Endodermal cell (in vitro differentiated cells): ENCODE measurements around the gene CLK3. TPM values are rescaled to one million over a fixed set of nuclear protein-coding genes. Genes with fewer than 3 reads are reported as not detected.

Experiments used
- DNase-seq: peaks from one replicate; pipeline ENCODE4 v3.0.0-alpha.2; 2017
- H3K27ac ChIP-seq: 2 replicates; pipeline ENCODE4 v1.5.1; 2013; ENCODE audit warnings: mild to moderate bottlenecking, low read depth, low read length, moderate library complexity
- H3K27me3 ChIP-seq: 2 replicates; pipeline ENCODE4 v1.6.1; 2013; ENCODE audit warnings: mild to moderate bottlenecking, low read length, moderate library complexity; ENCODE audit not compliant: insufficient read depth, control insufficient read depth, poor library complexity, severe bottlenecking
- H3K36me3 ChIP-seq: 2 replicates; pipeline ENCODE4 v1.7.0; 2013; ENCODE audit warnings: mild to moderate bottlenecking, low read length, moderate library complexity; ENCODE audit not compliant: control insufficient read depth, insufficient read depth
- H3K4me1 ChIP-seq: one replicate; pipeline ENCODE4 v1.7.0; 2013; ENCODE audit warnings: low read length; ENCODE audit not compliant: control insufficient read depth, insufficient read depth
- H3K4me3 ChIP-seq: 2 replicates; pipeline ENCODE4 v1.5.1; 2013; ENCODE audit warnings: mild to moderate bottlenecking, low read length, moderate library complexity
- H3K9ac ChIP-seq: 2 replicates; pipeline ENCODE4 v1.6.1; 2013; ENCODE audit warnings: mild to moderate bottlenecking, low read length, moderate library complexity; ENCODE audit not compliant: poor library complexity, severe bottlenecking; ENCODE audit errors: extremely low read depth
- H3K9me3 ChIP-seq: 2 replicates; pipeline ENCODE4 v1.6.1; 2013; ENCODE audit warnings: mild to moderate bottlenecking, low read length, moderate library complexity; ENCODE audit not compliant: control insufficient read depth
- H3K27ac Mint-ChIP-seq: 2 replicates; pipeline ENCODE4 v1.8.0; 2020; ENCODE audit warnings: mixed read lengths
- H3K27me3 Mint-ChIP-seq: 2 replicates; pipeline ENCODE4 v1.8.0; 2021; ENCODE audit warnings: mild to moderate bottlenecking, mixed read lengths; ENCODE audit not compliant: insufficient read depth
- H3K36me3 Mint-ChIP-seq: 2 replicates; pipeline ENCODE4 v1.8.0; 2020; ENCODE audit warnings: low read depth, mixed read lengths
- H3K4me1 Mint-ChIP-seq: 2 replicates; pipeline ENCODE4 v1.8.0; 2020; ENCODE audit warnings: mixed read lengths
- H3K4me3 Mint-ChIP-seq: 2 replicates; pipeline ENCODE4 v1.8.0; 2020; ENCODE audit warnings: mild to moderate bottlenecking, moderate library complexity, mixed read lengths
- H3K9me3 Mint-ChIP-seq: 2 replicates; pipeline ENCODE4 v1.8.0; 2020; ENCODE audit warnings: mild to moderate bottlenecking, mixed read lengths
- CTCF ChIP-seq: fragments of 200-600 bp; sonication (generic); conservative IDR thresholded peaks from 2 replicates; pipeline ENCODE4 v1.5.0; 2021; ENCODE audit warnings: antibody characterized with exemption, mild to moderate bottlenecking
- WGBS, 2 experiments: methylation state at CpG; one replicate each; pipeline versions ENCODE4 v1.1.5 to v1.1.7; 2013; ENCODE audit warnings: missing lambda C conversion rate in 2 of 2, mixed read lengths in 1 of 2; ENCODE audit not compliant: insufficient coverage in 1 of 2, insufficient read length in 1 of 2; 5-methylcytosine and 5-hydroxymethylcytosine counted together
- total RNA-seq, 2 donors: library from RNA; stranded (reverse); fragmentation: NEBNext Ultra II Directional in 1 of 2; extraction: Animal tissue kit (Norgen Biotek cat#: 25700) in 1 of 2; gene quantifications; 2 replicates in 1 of 2; 3 replicates in 1 of 2; pipeline ENCODE4 v1.2.1, GENCODE V29; 2021

Gene CLK3
- total RNA-seq, 2 donors from 2014 or later = 53.4 to 67.3 TPM

GRCh38 chr15:74611341-74611740 lies 4.3 kb upstream of the CLK3 start:
- Mint-ChIP-seq H3K27ac (no peak overlapping the region), H3K27me3 (peaks cover 21% of the 10 kb centered on the region), H3K4me1 (peaks cover under 1% of the 10 kb centered on the region), H3K36me3 (no peaks in the 10 kb centered on the region), H3K9me3 (no peaks in the 10 kb centered on the region), H3K4me3 (no peak overlapping the region)
- WGBS, 2 experiments = 93% methylated on average over 5 to 11 of the region's 11 CpGs
- peaks cover 12% of the 10 kb centered on the region for H3K4me1 ChIP-seq
- H3K27ac ChIP-seq = no peak overlapping the region
- H3K9ac ChIP-seq = no peak overlapping the region
- H3K27me3 ChIP-seq = no peaks in the 10 kb centered on the region
- no peaks in the 10 kb centered on the region for H3K9me3 ChIP-seq
- no peak for DNase-seq
- H3K36me3 ChIP-seq = no peaks in the 10 kb centered on the region
- H3K4me3 ChIP-seq = no peak overlapping the region
- TF ChIP-seq CTCF = no peak

- Mint-ChIP-seq H3K36me3 (no peaks in the 10 kb centered on the region), H3K4me3 (no peak overlapping the region), H3K9me3 (no peaks in the 10 kb centered on the region), H3K4me1 (peaks cover 5% of the 10 kb centered on the region), H3K27me3 (peaks cover 21% of the 10 kb centered on the region), H3K27ac (no peak overlapping the region)
- H3K27ac ChIP-seq = no peak overlapping the region
- no peak overlapping the region for H3K4me3 ChIP-seq
- no peak for TF ChIP-seq CTCF
- WGBS, 2 experiments = 93% methylated on average over 6 of the region's 6 CpGs; no CpG with 5 or more reads in 1 of the 2 experiments
- H3K9me3 ChIP-seq = no peaks in the 10 kb centered on the region
- no peak overlapping the region for H3K9ac ChIP-seq
- no peak for DNase-seq
- peaks cover 15% of the 10 kb centered on the region for H3K4me1 ChIP-seq
- H3K36me3 ChIP-seq = no peaks in the 10 kb centered on the region
- H3K27me3 ChIP-seq = no peaks in the 10 kb centered on the region
Observed at GRCh38 chr15:74611834-74612233, 3.8 kb upstream of the CLK3 start.

- H3K4me1 Mint-ChIP-seq = peaks cover 14% of the 10 kb centered on the region
- peaks cover 21% of the 10 kb centered on the region for H3K27me3 Mint-ChIP-seq
- no peaks in the 10 kb centered on the region for H3K36me3 Mint-ChIP-seq
- no peaks in the 10 kb centered on the region for H3K9me3 Mint-ChIP-seq
- H3K4me3 ChIP-seq = no peak overlapping the region
- no peaks in the 10 kb centered on the region for H3K27me3 ChIP-seq
- no peaks in the 10 kb centered on the region for H3K9me3 ChIP-seq
- no peak overlapping the region for H3K27ac Mint-ChIP-seq
- peaks cover 19% of the 10 kb centered on the region for H3K4me1 ChIP-seq
- 80 to 94% methylated on average over 1 to 2 of the region's 2 CpGs for WGBS, 2 experiments
- no peak for TF ChIP-seq CTCF
- H3K4me3 Mint-ChIP-seq = no peak overlapping the region
- no peaks in the 10 kb centered on the region for H3K36me3 ChIP-seq
- H3K27ac ChIP-seq = no peak overlapping the region
- no peak overlapping the region for H3K9ac ChIP-seq
- DNase-seq = no peak
Observed at GRCh38 chr15:74612677-74613076, 3.0 kb upstream of the CLK3 start.
